HG03571 (cell line): Measurements from ENCODE around the gene BACH2.
"Not testable (repeated sequence)": the region's sequence is repeated elsewhere in the genome, so short reads cannot be mapped to it uniquely, and the experiment has no call there.

Experiments used
- ATAC-seq: cut with Tn5 transposase; IDR thresholded peaks from one replicate; pipeline ENCODE4 v1.9.1; 2021; ENCODE audit not compliant: unreplicated experiment

Gene BACH2

GRCh38 chr6:89977808-89978748 lies 318.6 kb downstream of the BACH2 start:
- no peak for ATAC-seq

- no peak for ATAC-seq
Observed at GRCh38 chr6:89976694-89977020, 320.0 kb downstream of the BACH2 start.

GRCh38 chr6:89975991-89976693 lies 320.5 kb downstream of the BACH2 start:
- ATAC-seq, result no peak

- ATAC-seq, result no peak
Observed at GRCh38 chr6:89975366-89975765, 321.3 kb downstream of the BACH2 start.

- ATAC-seq, result no peak
Observed at GRCh38 chr6:89974834-89975233, 321.8 kb downstream of the BACH2 start.

GRCh38 chr6:89972025-89972381 lies 324.6 kb downstream of the BACH2 start:
- no peak for ATAC-seq

GRCh38 chr6:89971338-89972024 lies 325.2 kb downstream of the BACH2 start:
- ATAC-seq, result not testable (repeated sequence)

- ATAC-seq, result no peak
Observed at GRCh38 chr6:89970609-89971337, 325.9 kb downstream of the BACH2 start.

GRCh38 chr6:89970072-89970471 lies 326.6 kb downstream of the BACH2 start:
- ATAC-seq, result no peak

- ATAC-seq, result no peak
Observed at GRCh38 chr6:89966913-89967312, 329.7 kb downstream of the BACH2 start.

GRCh38 chr6:89966228-89966544 lies 330.5 kb downstream of the BACH2 start:
- ATAC-seq, result no peak

- no peak for ATAC-seq
Observed at GRCh38 chr6:89965441-89966227, 331.0 kb downstream of the BACH2 start.

- ATAC-seq, result no peak
Observed at GRCh38 chr6:89963391-89963790, 333.3 kb downstream of the BACH2 start.

- ATAC-seq, result no peak
Observed at GRCh38 chr6:89961481-89961880, 335.2 kb downstream of the BACH2 start.

GRCh38 chr6:89959883-89960282 lies 336.8 kb downstream of the BACH2 start:
- ATAC-seq, result no peak

GRCh38 chr6:89956182-89956581 lies 340.5 kb downstream of the BACH2 start:
- ATAC-seq, result no peak

GRCh38 chr6:89955364-89955763 lies 341.3 kb downstream of the BACH2 start:
- ATAC-seq, result no peak

GRCh38 chr6:89954721-89955148 lies 341.9 kb downstream of the BACH2 start:
- ATAC-seq, result no peak

GRCh38 chr6:89952686-89953085 lies 344.0 kb downstream of the BACH2 start:
- ATAC-seq, result no peak

GRCh38 chr6:89952105-89952671 lies 344.5 kb downstream of the BACH2 start:
- ATAC-seq, result no peak
